GM04504 (cell line): ENCODE results near the gene SLAIN1.

Source experiments
- DNase-seq: peaks from one replicate; pipeline ENCODE4 v3.0.0-alpha.2; 2012; ENCODE audit warnings: low read depth

SLAIN1 gene

GRCh38 chr13:77714119-77714755 is 16.8 kb downstream of the SLAIN1 start:
- no peak for DNase-seq

DNA sequence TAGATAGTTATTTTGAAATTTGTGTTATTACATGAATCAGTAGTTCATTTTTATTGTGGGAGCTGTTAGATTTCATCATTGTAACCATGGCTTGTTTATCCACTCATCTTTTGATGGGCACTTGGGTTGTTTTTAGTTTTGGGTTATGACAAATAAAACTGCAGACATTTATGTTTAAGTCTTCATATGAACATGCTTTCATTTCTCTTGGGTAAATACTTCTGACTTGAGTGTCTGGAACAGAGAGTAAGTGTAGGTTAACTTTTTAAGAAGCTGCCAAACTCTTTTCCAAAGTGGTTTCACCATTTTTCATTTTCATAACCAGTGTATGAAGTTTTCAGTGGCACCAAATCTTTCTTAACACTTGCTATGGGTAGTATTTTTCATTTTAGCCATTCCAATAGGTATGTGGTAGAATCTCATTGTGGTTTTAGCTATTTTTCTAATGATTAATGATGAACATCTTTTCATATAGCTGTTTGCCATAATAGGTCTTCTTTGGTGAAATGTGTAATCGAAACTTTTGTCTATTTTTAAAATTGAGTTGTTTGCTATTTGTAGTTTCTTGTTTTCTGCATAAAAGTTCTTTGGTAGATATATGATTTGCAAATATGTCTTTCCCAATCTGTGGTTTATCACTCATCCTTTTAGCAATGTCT is 17.9 kb downstream of the SLAIN1 start:
- DNase-seq, result no peak

- no peak for DNase-seq
Observed at GRCh38 chr13:77716692-77717091, 19.2 kb downstream of the SLAIN1 start.

- DNase-seq, result no peak
Observed at GRCh38 chr13:77717508-77717907, 20.0 kb downstream of the SLAIN1 start.

GRCh38 chr13:77719128-77719527 is 21.6 kb downstream of the SLAIN1 start:
- DNase-seq, result no peak

DNA sequence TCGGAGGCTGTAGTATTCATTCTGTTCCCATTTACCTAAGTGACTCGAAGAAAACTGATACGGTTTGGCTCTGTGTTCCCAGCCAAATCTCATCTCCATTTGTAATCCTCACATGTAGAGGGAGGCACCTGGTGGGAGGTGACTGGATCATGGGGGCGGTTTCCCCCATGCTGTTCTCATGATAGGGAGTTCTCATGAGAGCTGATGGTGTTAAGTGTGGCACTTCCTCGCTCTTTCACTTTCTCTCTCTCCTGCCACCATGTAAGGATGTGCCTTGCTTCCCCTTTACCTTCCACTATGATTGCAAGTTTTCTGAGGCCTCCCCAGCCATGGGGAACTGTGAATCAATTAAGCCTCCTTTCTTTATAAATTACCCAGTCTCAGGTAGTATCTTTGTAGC is 23.5 kb downstream of the SLAIN1 start:
- no peak for DNase-seq

DNA sequence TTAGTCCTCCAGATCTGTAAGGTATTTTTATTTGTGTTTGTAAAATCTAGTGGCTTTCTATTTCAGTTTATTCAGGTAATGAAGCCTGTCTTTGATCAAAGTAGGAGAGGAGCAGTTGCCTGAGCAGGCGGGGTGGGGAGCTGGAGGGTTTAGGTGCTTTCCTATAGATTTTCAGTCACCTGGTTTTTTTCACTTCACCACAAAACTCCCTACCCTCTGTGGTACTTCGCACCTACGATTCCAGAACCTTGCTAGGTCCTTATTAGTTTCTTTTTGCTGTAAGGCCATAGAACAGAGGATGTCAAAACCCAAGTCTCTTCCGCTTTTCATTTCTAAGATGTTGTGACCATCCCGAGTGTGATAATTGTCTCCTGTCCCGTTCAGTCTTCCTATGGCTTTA is 26.6 kb downstream of the SLAIN1 start:
- no peak for DNase-seq

DNA sequence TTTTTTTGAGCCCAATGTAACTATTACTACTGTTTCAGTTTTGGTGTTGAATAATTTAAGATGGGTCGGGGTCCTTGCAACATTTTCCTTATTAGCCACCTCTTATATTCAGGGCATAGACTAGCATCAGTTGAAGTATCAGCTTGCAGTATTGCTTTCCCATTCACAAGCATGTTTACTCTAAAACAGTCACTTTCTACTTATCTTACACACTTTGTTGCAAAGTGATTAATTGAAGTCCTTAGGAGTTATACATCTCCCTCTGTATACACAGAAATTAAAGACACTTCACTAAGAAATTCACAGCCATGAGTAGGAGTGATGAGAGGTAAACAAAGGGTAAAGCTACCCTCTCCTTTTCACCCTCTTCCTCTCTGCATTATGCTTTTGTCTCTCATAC is 27.6 kb downstream of the SLAIN1 start:
- no peak for DNase-seq

GRCh38 chr13:77728265-77729125 is 31.0 kb downstream of the SLAIN1 start:
- DNase-seq, result no peak

DNA sequence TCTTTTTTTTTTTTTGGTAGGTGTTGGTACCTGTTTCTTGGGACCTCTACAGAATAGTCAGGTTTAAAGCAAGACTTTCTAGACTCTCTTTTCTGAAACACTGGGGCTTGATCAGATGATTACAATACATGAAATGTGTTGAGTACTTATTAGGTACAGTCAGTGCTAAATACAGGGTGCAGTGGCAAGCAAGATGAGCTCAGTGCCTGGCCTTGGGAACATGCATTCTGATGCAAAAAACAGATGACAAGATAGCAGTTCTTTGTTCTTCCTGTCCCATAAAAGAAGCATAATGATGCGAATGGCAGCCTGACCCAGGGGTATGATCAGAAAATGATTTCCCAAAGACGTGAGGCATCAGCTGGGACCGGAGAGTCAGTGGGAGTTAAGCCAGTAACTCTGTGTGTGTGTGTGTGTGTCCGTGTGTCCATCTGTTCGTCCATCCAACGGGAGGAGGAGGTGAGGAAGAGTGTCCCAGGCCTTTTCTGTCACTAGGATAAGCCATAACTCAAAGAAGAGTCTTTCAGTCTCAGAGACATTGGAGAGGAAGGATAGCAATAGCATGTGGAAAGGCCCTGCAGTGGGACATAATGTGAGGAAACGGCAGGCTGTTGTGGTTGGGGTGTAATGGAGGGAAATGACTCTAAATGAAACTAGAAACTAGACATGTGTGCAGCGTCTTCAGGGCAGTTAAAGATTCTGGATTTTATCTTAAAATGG is 32.2 kb downstream of the SLAIN1 start:
- no peak for DNase-seq

DNA sequence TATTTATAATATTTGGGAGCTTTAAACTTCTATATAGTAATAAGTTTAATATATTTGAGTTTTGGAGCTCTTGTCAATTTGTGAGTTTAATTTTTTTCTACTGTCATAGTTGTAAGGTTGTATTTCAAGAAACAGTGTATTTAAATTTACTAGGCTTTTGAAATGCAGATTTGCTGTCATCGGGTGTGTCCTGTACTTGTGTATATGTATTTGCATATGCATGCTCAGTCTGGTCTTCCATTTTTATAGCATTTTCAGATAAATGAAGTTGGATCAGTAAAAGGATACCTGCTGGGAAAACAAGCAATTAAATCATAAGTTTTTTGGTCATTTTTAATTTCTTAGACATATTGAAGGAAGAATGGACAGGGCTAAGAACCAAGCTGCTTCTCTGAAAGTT is 33.1 kb downstream of the SLAIN1 start:
- no peak for DNase-seq

DNA sequence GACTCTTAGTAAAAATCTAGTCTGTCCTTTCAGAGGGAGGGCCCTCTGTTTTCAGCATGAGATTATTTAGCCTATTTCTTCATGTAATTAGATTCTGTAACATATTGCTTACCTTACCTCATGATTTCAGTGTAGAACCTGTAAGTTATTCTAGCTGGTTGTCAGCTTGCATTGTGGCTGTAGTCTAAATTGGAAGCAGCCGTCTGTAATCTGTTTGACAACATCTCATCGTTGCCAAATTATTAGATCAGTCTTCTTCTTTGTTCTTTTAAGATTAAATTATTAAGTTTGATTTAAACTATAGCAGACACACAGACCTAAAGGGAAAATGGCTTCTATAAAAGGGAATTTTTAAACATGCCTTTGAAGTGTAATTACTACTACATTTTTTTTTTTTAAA is 34.8 kb downstream of the SLAIN1 start:
- DNase-seq, result no peak

- no peak for DNase-seq
Observed at GRCh38 chr13:77733674-77734073, 36.2 kb downstream of the SLAIN1 start.

DNA sequence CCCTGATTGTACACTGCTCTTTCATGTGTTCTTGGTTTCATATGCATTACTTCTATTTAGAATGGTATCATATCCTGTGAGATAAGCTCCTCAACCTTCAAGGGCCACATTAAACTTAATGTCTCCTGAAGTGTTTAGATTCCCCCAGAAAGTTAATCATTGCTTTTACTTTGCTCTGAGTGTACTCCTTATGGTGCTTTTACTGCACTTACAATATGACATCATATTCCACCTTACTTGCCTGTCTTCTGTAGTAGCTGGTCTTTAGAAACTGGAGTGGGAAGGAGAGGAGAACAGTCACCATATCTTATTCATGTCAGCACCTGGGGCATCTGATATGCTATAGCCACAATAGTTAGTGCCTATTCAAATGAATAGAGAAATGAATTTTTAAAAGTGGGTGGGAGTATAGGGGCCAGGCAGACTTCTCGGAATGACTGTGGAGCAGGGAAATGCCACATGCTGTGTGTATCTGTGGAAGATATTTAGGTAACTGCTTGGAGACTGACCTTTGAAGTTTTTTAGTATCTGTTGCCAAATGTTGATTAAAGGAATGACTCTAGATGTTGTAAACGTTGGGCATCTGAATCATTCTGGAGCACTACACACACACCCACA is 40.2 kb downstream of the SLAIN1 start:
- DNase-seq, result no peak

DNA sequence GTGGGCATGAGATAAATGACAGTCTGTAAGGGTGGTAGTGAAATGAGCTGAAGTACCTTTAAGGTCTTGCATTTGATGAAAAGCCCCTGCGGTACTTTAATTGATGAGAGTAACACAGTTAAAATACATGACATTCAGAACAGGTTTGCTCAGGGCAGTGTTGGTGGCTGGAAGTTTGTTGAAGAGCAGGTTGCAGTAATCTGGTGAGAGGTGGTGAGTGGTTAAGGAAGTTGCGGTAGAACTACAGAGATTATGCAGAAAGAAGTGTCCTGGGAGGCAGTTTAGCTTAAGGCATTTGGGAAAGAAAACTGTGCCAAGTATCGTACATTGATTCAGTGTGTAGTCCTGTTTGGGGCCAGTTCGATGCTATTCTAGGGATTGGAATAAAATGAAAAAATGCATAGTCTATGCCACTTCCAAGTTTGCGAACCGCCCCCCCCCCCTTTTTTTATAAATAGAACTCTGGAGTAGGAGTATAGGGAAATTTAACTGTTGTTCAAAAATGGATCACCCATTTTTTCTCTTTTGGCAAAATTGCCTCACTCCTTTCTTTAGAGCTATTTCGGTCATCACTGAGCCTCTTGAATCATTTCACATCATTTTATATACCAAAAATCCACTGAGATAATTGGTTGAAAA is 42.7 kb downstream of the SLAIN1 start:
- DNase-seq, result no peak

- no peak for DNase-seq
Observed at GRCh38 chr13:77740931-77741596, 43.6 kb downstream of the SLAIN1 start.

DNA sequence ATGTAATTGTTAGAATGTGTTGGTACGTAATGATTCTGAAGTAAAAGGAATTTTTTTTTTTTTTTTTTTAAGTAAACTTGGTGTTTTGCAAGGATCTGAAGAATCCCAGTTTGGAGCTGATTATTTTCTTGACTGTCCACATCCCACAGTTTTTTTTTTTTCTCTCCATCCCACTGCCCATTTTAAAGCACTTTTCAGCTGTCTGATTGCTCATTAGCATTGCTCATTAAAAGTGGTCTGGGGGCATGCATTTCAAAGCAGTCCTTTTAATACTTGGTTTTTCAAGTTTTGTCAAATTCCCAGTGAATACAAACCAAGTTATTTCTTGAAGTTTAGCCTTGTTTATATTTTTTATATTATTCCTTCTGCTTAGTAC is 44.1 kb downstream of the SLAIN1 start:
- no peak for DNase-seq

DNA sequence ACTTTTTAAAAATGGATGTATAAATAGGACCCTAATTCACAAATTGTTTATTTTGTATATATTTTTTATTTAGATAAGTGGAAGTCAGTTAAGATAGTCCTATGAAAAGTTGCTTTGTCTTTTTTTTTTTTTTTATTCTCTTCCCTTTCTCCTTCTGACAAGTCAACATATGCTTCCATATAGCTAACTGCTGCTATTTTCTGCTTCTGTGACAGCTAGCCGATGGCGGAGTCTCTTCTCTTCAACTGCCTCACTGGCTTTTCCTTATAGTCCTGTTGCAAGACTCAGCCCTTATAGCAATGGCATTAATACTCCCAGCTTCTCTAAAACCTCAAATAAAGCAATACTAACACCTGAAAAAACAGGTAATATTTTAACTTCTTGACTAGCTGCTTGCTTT is 45.3 kb downstream of the SLAIN1 start:
- no peak for DNase-seq

DNA sequence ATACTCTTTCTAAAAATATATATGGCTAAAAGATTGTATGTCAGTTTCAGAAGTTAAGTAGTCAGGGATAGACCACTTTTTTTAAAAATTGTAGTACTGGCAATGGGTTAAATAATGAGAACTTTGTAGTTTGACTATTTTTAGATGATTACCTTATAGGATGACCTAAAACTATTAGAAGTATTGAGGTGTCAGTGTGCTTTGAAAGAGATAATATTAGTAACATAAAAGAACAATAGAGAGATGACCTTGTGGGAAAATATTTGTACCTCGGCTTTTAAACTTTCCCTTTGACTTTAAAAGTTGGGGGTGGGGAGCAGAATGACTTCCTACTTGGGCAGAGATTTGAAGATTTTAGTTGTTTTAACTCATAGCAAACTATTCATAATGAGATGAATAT is 48.3 kb downstream of the SLAIN1 start:
- no peak for DNase-seq

DNA sequence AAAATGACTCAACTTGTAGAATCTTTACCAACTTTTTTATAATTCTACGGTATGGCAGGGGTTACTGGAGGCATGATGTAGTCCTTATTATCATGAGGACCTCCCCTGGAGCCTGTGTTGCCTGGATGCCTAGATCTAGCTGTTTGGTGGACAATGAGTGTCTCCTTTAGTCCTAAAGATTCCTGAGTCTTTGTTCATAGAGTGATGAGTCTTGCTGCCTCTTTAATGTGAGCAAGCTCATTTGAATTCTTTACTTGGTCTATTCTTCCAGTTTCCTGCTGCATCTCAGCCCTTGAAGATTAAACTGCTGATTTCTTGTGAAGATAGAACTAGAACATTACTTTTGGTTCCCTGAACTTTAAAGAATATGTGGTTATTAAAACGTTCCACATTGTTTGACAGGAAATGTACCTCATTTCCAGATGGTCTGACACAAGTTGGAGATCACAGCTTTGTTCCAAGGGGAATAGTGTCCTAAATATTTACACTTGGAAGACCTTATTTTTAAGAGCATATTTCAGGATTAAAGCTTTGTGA is 51.9 kb downstream of the SLAIN1 start:
- DNase-seq, result no peak
